Fibroblast of skin of scalp (primary cell): ENCODE results near the gene RAB41.
"Not testable (repeated sequence)": the region's sequence is repeated elsewhere in the genome, so short reads cannot be mapped to it uniquely, and the experiment has no call there.

ENCODE experiments used
- DNase-seq: peaks from one replicate; pipeline ENCODE4 v3.0.0-alpha.2; 2013

Gene RAB41

GRCh38 chrX:70289793-70290770 is 8.1 kb downstream of the RAB41 start, which contains the start of the genes KIF4A and PDZD11:
KIF4A (plus strand) TSS chrX:70290104; CDS start chrX:70290459, 355 bp downstream.
PDZD11 (minus strand) TSS chrX:70289927; CDS start chrX:70289341, 586 bp downstream.
- DNase-seq, result peak; percentile 82

- DNase-seq, result no peak
Measured at GRCh38 chrX:70292788-70293187, 10.8 kb downstream of the RAB41 start.

DNA sequence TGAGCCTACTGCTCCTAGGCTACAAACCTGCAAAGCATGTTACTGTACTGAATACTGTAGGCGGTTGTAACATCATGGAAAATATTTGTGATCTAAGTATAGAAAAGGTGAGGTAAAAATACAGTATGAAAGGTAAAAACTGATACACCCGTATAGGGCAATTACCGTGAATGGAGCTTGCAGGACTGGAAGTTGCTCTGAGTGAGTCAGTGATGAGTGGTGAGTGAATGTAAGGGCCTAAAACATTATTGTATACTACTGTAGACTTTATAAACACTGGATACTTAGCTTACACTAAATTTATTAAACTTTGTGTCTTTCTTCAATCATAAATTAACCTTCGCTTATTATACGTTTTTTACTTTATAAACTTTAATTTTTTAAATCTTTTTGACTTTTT is 11.6 kb downstream of the RAB41 start:
- DNase-seq, result no peak

- peak; percentile 2 for DNase-seq
Measured at GRCh38 chrX:70301716-70302115, 19.7 kb downstream of the RAB41 start.

- peak; percentile 50 for DNase-seq
Measured at GRCh38 chrX:70313503-70313902, 31.5 kb downstream of the RAB41 start.

- no peak for DNase-seq
Measured at GRCh38 chrX:70322784-70323183, 40.8 kb downstream of the RAB41 start.

DNA sequence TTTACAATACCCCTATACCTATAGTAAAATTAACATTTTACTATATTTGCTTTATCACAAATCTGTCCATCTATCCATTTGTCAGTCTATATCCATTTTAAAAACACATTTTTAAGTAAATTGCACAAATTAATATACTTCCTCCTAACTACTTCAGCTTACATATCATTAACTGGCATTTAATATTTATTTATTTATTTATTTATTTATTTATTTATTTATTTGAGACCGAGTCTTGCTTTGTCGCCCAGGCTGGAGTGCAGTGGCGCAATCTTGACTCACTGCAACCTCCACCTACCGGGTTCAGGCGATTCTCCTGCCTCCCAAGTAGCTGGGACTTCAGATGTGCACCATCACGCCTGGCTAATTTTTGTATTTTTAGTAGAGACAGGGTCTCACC is 41.7 kb downstream of the RAB41 start:
- not testable (repeated sequence) for DNase-seq

GRCh38 chrX:70324326-70324725 is 42.4 kb downstream of the RAB41 start:
- DNase-seq, result no peak

- DNase-seq, result no peak
Measured at GRCh38 chrX:70331161-70331560, 49.2 kb downstream of the RAB41 start.

DNA sequence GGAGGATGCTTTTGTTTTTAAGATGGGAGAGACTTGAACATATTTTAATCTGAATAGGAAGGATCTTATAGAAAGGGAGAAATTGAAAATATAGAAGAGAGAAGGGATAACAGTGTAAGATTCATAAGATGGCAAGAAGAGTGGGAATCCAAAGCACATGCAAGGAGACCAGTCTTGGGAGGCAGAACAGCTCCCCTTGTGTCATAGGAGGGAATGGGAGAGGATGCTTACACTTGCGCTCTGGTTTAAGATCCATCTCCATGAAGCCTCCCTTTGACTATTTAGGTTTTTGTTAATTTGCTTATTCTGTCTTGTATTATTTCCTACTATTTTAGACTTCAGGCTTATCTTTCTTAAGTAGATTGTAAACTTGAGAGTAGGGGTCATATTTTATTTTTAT is 50.6 kb downstream of the RAB41 start:
- DNase-seq, result no peak
